Stimulated activated CD4-positive, alpha-beta T cell treated with anti-CD3 and anti-CD28 coated beads, Interleukin-1b, Interleukin-23, amount 100 ng/mL, for 4 hours (primary cell): Measurements from ENCODE around the gene C4A.
"Not testable (repeated sequence)": the region's sequence is repeated elsewhere in the genome, so short reads cannot be mapped to it uniquely, and the experiment has no call there.

Experiments used
- DNase-seq, 2 donors: peaks; one replicate each; pipeline ENCODE4 v3.0.0-alpha.2; 2020; ENCODE audit warnings: low read depth in 2 of 2

Gene C4A

DNA sequence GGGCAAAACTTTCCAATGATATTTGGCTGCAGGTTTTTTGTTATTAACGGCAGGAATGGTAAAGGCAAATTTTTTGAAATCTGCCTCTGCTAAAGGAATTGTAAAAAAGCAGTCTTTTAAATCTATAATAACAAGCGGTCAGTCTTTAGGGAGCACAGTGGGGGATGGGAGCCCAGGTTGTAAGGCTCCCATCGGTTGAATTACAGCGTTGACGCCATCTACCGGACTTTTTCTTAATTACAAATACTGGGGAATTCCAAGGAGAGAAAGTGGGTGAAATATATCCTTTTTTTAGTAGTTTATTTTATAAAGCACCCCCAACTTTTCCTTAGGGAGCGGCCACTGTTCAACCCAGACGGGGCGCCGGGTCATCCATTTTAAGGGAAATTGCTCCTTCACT is 40.2 kb downstream of the C4A start:
- not testable (repeated sequence) for DNase-seq

DNA sequence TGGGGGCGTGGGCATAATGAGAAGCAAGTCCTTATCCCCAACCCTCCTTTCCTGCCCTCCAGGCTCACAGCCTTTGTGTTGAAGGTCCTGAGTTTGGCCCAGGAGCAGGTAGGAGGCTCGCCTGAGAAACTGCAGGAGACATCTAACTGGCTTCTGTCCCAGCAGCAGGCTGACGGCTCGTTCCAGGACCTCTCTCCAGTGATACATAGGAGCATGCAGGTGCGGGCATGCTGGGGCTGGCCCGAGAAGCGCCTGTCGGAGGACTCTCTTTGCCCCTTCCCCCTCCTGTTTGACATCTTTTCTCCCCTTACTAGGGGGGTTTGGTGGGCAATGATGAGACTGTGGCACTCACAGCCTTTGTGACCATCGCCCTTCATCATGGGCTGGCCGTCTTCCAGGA is 46.8 kb downstream of the C4A start:
- DNase-seq = not testable (repeated sequence)

DNA sequence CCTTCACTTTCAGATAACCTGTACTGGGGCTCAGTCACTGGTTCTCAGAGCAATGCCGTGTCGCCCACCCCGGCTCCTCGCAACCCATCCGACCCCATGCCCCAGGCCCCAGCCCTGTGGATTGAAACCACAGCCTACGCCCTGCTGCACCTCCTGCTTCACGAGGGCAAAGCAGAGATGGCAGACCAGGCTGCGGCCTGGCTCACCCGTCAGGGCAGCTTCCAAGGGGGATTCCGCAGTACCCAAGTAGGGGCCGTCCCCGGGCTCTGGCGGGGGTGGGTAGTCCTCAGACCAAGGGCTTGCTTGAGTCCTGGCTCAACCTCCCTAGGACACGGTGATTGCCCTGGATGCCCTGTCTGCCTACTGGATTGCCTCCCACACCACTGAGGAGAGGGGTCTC is 47.7 kb downstream of the C4A start:
- DNase-seq = not testable (repeated sequence)

DNA sequence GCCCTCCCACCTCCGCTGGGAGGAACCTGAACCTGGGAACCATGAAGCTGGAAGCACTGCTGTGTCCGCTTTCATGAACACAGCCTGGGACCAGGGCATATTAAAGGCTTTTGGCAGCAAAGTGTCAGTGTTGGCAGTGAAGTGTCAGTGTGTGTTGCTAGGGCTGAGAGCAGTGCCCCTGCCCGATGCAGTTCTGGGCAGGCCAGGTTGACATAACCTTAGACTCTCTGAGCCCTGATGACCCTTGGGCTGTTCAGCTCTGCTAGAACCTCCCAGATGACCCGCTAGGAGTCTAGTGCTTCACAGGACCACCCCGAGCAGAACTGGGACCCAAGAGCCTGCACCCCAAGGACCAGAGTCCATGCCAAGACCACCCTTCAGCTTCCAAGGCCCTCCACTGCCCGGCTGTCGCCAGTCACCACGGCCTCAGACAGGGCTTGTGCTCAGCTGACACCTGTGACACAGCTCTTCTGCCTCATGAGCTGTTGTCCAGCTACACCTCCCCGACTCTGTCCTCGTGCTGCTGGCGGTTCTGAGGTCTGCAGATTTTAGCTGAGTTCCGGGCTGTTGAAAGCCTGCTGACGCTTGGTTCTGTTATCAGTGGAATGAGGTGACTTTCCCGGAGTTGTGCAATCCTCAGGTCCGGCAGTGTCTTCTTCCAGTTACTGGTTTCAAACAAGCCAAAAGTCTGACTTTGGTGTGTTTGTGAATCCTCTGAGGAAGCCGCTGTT is 53.6 kb downstream of the C4A start:
- DNase-seq = not testable (repeated sequence)

DNA sequence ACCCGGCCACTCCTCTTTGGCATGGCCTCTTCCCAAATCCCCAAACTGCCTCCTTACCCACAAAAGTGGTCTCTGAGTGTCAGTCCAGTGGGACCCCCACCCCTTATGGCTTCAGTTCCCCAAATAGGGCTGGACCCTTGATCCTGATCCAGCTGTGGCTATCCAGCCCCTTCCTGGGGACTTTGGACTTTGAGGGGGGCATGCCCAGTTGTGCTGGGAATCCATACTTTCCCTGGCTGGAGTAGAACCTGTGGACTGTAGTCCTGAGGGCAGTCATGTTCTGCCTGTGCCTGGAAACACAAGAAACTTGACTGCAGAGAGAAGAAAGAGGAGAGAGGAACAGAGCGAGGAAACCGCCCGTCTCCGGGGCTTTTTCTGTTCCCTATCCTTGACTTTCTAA is 55.3 kb downstream of the C4A start:
- not testable (repeated sequence) for DNase-seq

DNA sequence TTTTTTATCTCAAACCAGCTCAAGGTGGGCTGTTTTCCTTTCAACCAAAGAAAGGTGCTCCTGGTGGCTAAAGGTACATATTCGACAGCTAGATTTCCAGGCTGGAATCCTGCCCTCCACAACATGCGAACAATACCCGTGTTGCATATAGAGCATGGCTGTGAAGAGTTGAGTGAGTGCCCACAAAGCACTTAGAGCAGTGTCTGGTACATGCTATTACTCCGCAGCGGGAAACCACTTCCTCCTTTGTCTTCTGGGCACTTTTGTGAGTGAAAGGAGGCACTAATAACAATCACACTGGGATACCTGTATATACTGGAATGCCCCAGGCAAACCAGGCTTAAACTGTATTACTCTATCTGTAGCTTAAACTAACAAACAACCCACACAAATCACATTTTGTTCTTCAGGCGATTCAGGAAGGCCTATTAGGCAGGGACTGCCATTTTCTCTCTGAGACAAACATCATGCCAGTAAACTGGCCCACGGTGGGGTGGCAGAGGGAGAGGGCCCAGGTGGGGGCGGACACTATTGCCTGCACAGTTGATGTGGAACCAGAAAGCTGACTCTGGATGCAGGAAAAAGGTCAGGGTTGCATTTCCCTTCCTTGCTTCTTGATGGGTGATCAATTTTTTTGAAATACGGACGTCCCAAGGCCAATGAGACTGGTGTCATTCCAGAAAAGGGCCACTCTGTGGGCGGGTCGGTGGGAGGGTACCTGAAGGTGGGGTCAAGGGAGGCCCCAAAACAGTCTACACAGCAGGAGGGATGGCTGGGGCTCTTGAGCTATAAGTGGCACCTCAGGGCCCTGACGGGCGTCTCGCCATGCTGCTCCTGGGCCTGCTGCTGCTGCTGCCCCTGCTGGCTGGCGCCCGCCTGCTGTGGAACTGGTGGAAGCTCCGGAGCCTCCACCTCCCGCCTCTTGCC is 56.0 kb downstream of the C4A start, which contains the start of gene CYP21A2:
TSS of gene CYP21A2 (plus strand) at position 818 of the 927 bp plus-strand sequence. CDS start at position 826, 8 bp downstream.
- not testable (repeated sequence) for DNase-seq

DNA sequence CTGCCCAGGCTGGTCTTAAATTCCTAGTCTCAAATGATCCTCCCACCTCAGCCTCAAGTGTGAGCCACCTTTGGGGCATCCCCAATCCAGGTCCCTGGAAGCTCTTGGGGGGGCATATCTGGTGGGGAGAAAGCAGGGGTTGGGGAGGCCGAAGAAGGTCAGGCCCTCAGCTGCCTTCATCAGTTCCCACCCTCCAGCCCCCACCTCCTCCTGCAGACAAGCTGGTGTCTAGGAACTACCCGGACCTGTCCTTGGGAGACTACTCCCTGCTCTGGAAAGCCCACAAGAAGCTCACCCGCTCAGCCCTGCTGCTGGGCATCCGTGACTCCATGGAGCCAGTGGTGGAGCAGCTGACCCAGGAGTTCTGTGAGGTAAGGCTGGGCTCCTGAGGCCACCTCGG is 57.0 kb downstream of the C4A start:
- DNase-seq = not testable (repeated sequence)

DNA sequence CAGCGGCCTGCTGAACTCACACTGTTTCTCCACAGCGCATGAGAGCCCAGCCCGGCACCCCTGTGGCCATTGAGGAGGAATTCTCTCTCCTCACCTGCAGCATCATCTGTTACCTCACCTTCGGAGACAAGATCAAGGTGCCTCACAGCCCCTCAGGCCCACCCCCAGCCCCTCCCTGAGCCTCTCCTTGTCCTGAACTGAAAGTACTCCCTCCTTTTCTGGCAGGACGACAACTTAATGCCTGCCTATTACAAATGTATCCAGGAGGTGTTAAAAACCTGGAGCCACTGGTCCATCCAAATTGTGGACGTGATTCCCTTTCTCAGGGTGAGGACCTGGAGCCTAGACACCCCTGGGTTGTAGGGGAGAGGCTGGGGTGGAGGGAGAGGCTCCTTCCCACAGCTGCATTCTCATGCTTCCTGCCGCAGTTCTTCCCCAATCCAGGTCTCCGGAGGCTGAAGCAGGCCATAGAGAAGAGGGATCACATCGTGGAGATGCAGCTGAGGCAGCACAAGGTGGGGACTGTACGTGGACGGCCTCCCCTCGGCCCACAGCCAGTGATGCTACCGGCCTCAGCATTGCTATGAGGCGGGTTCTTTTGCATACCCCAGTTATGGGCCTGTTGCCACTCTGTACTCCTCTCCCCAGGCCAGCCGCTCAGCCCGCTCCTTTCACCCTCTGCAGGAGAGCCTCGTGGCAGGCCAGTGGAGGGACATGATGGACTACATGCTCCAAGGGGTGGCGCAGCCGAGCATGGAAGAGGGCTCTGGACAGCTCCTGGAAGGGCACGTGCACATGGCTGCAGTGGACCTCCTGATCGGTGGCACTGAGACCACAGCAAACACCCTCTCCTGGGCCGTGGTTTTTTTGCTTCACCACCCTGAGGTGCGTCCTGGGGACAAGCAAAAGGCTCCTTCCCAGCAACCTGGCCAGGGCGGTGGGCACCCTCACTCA is 57.7 kb downstream of the C4A start:
- not testable (repeated sequence) for DNase-seq

DNA sequence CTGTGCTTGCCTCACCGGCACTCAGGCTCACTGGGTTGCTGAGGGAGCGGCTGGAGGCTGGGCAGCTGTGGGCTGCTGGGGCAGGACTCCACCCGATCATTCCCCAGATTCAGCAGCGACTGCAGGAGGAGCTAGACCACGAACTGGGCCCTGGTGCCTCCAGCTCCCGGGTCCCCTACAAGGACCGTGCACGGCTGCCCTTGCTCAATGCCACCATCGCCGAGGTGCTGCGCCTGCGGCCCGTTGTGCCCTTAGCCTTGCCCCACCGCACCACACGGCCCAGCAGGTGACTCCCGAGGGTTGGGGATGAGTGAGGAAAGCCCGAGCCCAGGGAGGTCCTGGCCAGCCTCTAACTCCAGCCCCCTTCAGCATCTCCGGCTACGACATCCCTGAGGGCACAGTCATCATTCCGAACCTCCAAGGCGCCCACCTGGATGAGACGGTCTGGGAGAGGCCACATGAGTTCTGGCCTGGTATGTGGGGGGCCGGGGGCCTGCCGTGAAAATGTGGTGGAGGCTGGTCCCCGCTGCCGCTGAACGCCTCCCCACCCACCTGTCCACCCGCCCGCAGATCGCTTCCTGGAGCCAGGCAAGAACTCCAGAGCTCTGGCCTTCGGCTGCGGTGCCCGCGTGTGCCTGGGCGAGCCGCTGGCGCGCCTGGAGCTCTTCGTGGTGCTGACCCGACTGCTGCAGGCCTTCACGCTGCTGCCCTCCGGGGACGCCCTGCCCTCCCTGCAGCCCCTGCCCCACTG is 58.6 kb downstream of the C4A start:
- not testable (repeated sequence) for DNase-seq

DNA sequence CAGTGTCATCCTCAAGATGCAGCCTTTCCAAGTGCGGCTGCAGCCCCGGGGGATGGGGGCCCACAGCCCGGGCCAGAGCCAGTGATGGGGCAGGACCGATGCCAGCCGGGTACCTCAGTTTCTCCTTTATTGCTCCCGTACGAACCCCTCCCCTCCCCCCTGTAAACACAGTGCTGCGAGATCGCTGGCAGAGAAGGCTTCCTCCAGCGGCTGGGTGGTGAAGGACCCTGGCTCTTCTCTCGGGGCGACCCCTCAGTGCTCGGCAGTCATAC is 59.1 kb downstream of the C4A start:
- DNase-seq = not testable (repeated sequence)

DNA sequence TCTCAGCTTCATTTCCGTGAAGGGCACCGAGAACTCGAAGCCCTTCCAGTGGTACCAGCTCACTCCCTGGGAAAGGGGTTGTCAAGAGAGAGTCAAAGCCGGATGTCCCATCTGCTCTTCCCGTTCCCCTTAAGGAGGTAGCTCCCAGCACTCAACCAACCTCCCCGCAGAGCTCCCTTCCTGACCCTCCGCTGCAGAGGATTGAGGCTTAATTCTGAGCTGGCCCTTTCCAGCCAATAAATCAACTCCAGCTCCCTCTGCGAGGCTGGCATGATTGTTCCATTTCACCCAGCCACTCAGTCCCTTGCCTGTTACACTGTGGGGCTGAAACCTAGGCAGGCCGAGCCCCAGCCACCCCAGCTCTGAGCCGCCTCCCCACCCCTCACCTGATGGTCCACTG is 59.5 kb downstream of the C4A start:
- not testable (repeated sequence) for DNase-seq

DNA sequence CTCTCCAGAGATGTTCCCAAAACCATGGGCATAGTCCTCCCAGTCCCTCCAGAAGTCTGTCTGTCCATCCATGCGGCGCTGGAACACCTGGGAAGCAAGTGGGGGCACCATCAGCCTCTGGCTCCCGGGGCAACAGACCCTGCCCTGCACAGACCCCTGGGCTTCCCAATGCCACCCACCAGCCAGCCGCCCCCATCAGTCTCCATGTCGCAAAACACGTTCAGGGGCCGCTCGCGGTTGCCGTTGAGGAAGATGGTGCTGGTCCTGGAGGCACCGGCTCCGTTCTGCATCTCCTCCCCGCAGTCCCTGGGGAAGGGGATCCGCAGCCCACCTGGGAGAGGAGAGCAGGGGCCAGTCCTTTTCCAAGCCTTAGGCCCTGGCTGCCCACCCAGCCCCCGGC is 60.4 kb downstream of the C4A start:
- DNase-seq = not testable (repeated sequence)

DNA sequence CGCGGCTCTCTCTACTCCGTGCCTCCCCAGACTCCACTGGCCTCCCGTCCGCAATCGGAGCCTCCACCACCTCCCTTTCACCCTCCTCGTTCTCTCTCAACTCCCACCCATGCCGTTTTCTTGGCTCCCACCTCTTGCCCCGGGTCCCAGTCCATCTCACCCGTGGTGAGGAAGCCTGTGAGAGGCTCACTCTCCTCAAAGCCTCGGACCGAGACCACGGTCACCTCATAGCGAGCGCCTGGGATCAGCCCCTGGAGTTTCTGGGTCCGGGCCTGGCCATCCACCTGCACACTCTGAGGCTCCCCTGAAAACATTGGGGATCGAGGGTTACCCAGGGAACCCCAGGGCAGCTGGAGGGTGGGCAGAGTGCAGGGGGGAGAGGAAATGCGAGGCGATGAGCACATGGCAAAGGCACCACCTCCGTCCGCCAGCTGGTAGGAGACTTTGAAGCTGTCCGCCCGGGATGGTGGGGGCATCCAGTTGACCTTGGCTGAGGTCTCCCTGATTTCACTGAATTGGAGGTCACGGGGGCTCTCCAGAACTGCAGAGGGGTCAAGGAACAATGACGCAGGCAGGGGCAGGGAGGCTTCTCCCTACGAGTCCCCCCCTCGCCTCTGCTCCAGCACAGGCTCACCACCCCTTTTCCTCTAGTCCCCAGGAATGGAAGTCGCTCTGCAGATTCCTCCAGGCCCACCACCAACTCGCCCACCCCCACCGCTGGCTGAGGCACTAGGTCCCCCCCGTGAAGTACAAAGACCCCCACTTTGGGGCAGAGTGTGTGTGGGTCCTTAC is 61.9 kb downstream of the C4A start:
- DNase-seq = not testable (repeated sequence)

DNA sequence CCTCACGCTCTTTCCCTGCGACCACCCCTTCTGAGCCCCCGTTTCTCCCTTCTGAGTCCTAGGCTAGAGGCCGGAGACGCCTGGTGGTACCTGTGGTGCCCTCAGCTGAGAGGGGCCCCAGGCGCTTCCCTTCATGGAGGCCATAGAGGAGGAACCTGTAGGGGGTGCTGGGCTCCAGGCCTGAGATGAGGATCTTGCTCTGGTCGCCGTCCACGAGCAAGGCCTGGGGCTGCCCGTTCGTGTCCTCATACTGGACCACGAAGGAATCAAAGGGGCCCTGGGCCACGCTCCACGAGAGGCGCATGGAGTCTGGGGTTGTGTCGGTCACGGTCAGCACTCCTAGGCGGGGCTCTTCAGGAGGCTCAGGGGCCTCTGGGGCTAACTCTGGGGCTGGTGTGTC is 63.1 kb downstream of the C4A start:
- not testable (repeated sequence) for DNase-seq

DNA sequence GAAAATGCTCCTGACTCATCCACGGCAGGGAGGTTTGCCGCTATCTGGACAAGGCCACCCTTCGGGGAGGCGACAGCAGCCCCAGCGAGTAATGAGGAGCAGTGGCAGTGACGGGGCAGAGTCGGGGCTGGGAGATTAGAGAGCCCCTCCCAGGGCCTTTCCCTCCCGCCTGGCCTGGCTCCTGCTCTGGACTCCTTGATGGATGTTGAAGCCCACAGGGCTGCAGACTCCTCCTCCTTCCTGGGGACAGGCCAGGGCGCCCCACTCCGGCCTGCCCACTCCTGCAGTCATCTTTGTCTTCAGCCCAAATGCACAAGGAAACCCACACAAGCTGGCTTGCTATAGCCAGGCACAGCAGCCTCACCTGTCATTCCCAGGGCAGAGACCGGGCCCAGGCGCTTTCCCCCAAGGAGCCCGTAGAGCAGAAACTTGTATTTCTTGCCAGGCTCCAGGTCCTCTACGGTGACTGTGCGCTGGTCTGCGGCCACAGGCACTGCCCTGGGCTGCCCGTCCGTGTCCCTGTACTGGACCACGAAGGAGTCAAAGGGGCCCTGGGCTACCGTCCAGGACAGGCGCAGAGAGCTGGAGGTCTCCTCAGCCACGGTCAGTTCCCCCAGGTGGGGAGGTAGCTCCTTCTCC is 64.1 kb downstream of the C4A start:
- DNase-seq = no peak

DNA sequence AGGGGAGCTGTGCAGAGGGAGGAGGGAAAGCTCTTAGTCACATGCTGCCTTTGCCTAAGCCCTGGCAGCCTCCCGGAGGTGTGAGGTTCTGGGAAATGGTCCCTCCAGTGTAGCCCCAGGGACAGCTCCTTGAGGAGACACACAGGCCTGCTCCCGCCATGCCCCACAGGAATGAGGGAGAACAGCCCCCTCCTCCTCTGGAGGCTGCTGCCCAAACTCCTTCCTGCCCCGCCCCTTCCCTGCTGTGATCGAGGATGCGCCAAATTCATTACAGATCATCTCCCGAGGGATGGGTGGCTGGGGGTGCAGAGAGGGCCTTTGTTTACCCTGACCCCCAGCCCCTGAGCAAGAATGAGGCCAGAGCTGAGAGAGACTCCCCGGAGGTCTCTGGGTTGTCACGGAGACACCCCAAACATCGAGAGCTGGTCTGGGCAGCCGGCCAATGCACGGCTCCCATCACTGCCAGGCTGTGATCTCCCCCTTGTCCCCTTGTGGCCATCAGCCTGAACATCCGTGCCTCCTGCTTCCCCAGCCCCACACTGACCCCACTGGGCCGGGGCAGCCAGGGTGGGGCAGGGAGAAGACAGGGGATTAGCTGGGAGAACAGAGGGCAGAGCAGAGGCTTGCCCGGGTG is 64.7 kb downstream of the C4A start:
- DNase-seq = no peak

DNA sequence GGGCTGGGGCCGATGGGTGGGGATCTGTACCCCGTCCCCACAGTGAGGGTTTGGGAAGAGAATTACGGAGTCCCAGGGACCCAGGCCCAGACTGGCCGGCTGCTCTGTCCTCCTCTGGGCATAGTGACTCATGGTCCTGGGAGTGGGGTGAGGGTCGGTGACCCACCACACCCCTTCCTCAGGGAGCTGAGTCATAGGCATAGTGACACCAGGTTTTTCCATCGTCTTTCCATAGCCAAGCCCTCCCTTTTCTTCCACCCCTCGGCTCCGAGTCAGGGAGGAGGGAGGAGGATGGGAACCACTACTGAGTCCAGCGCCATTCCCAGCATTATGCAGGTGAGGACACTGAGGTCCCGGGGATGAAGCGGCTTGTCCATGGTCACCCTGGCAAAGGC is 65.2 kb downstream of the C4A start:
- no peak for DNase-seq

DNA sequence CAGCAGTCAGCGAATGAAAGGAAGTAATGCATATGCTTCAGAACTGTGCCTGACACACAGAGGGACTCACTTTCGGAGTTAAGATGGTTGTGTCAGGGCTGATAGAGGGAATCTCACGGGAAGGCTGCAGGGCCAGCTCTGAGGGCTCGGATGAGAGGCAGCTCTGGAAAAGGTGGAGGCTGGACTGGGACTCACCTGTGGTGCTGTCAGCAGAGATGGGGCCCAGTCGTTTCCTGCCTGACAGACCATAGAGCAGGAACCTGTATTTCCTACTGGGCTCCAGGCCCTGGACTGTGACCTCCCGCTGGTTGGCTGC is 65.6 kb downstream of the C4A start:
- no peak for DNase-seq
